IMR-90 (cell line): Measurements from ENCODE around the gene COL5A2. TPM values are rescaled to one million over a fixed set of nuclear protein-coding genes. Genes with fewer than 3 reads are reported as not detected.

Experiments
- ATAC-seq: fragments of 200-7000 bp; cut with Tn5 transposase; 2 replicates; pipeline ENCODE4 v1.9.1; 2020; ENCODE audit warnings: low read depth, mild to moderate bottlenecking, moderate library complexity
- BruUV-seq: library from RNA; stranded (reverse); fragments of 400-500 nt; replicated peaks from 2 replicates; lab custom pipeline; 2021; lab: Mats Ljungman, UMichigan
- CTCF ChIA-PET: fragments of 300-600 bp; formaldehyde crosslinking; extraction: SDS; loops from one replicate; lab custom pipeline; 2021; ENCODE audit warnings: antibody characterized with exemption; lab: Yijun Ruan, JAX
- POLR2A ChIA-PET: fragments of 300-600 bp; sonication (Branson Sonifier 250); formaldehyde crosslinking; loops from one replicate; lab custom pipeline; 2022; ENCODE audit warnings: antibody characterized with exemption; ENCODE audit not compliant: unreplicated experiment; lab: Charles Lee
- DNase-seq: peaks from one replicate; pipeline ENCODE4 v3.0.0; 2013
- H2AFZ ChIP-seq: replicated peaks from 2 replicates; pipeline ENCODE3; 2013; ENCODE audit warnings: low read length, mild to moderate bottlenecking; ENCODE audit not compliant: poor library complexity
- H2AK5ac ChIP-seq: 2 replicates; pipeline ENCODE4 v1.6.1; 2013; ENCODE audit warnings: low read depth, low read length, inconsistent platforms
- H2AK9ac ChIP-seq: replicated peaks from 2 replicates; pipeline ENCODE3; 2013; ENCODE audit warnings: mild to moderate bottlenecking, low read depth, low read length, moderate library complexity; ENCODE audit not compliant: poor library complexity
- H2BK120ac ChIP-seq: 2 replicates; pipeline ENCODE4 v1.6.1; 2013; ENCODE audit warnings: low read depth, low read length, inconsistent platforms
- H2BK15ac ChIP-seq: 3 replicates; pipeline ENCODE4 v1.6.1; 2013; ENCODE audit warnings: low read depth, low read length, inconsistent platforms
- H2BK20ac ChIP-seq: 2 replicates; pipeline ENCODE4 v1.6.1; 2013; ENCODE audit warnings: low read depth, mild to moderate bottlenecking, inconsistent platforms, low read length, moderate library complexity
- H2BK5ac ChIP-seq: 2 replicates; pipeline ENCODE4 v1.6.1; 2013; ENCODE audit warnings: mild to moderate bottlenecking, low read depth, low read length, inconsistent platforms; ENCODE audit not compliant: poor library complexity, severe bottlenecking
- H3K14ac ChIP-seq: replicated peaks from 2 replicates; pipeline ENCODE4 v1.6.1; 2013; ENCODE audit warnings: low read depth, low read length, inconsistent platforms
- H3K18ac ChIP-seq: 2 replicates; pipeline ENCODE4 v1.6.1; 2013; ENCODE audit warnings: low read depth, low read length, control low read depth
- H3K23ac ChIP-seq: 2 replicates; pipeline ENCODE4 v1.6.1; 2013; ENCODE audit warnings: low read depth, low read length, inconsistent platforms
- H3K27ac ChIP-seq: 2 replicates; pipeline ENCODE4 v1.5.1; 2013; ENCODE audit warnings: mild to moderate bottlenecking, control low read depth, low read length; ENCODE audit not compliant: insufficient read depth
- H3K27me3 ChIP-seq: 2 replicates; pipeline ENCODE4 v1.6.1; 2013; ENCODE audit warnings: low read length; ENCODE audit not compliant: control insufficient read depth, insufficient read depth
- H3K36me3 ChIP-seq: 2 replicates; pipeline ENCODE4 v1.6.1; 2013; ENCODE audit warnings: low read length, mixed read lengths; ENCODE audit not compliant: control insufficient read depth, insufficient read depth
- H3K4ac ChIP-seq: 2 replicates; pipeline ENCODE4 v1.6.1; 2013; ENCODE audit warnings: low read depth, low read length, inconsistent platforms
- H3K4me1 ChIP-seq: 2 replicates; pipeline ENCODE4 v1.6.1; 2013; ENCODE audit warnings: low read length, mixed read lengths; ENCODE audit not compliant: control insufficient read depth, insufficient read depth
- H3K4me2 ChIP-seq: 2 replicates; pipeline ENCODE4 v1.6.1; 2013; ENCODE audit warnings: low read depth, mild to moderate bottlenecking, control low read depth, low read length, moderate library complexity
- H3K4me3 ChIP-seq: 2 replicates; pipeline ENCODE4 v1.5.1; 2013; ENCODE audit warnings: low read depth, mild to moderate bottlenecking, control low read depth, low read length, moderate library complexity; ENCODE audit not compliant: insufficient read depth
- H3K56ac ChIP-seq: 2 replicates; pipeline ENCODE4 v1.6.1; 2013; ENCODE audit warnings: low read length, inconsistent platforms; ENCODE audit not compliant: insufficient read depth; ENCODE audit errors: extremely low read depth
- H3K79me1 ChIP-seq, 2 experiments: 2 replicates each; pipeline ENCODE4 v1.6.1; 2013; ENCODE audit warnings: low read length in 2 of 2, inconsistent platforms in 1 of 2, low read depth in 1 of 2
- H3K9ac ChIP-seq: 2 replicates; pipeline ENCODE4 v1.6.1; 2013; ENCODE audit warnings: low read depth, low read length, control low read depth
- H3K9me1 ChIP-seq: 2 replicates; pipeline ENCODE4 v1.6.1; 2013; ENCODE audit warnings: low read length, inconsistent platforms; ENCODE audit not compliant: insufficient read depth
- H3K9me3 ChIP-seq: 2 replicates; pipeline ENCODE4 v1.6.1; 2013; ENCODE audit warnings: low read length; ENCODE audit not compliant: control insufficient read depth, insufficient read depth
- H4K20me1 ChIP-seq: 2 replicates; pipeline ENCODE4 v1.6.1; 2013; ENCODE audit warnings: low read length, inconsistent platforms; ENCODE audit not compliant: insufficient read depth
- H4K5ac ChIP-seq: 2 replicates; pipeline ENCODE4 v1.6.1; 2013; ENCODE audit warnings: mild to moderate bottlenecking, low read depth, low read length, control low read depth
- H4K8ac ChIP-seq, 2 experiments: 2 replicates each; pipeline ENCODE4 v1.6.1; 2013; ENCODE audit warnings: low read depth in 2 of 2, low read length in 2 of 2, control low read depth in 1 of 2, inconsistent platforms in 1 of 2
- H4K91ac ChIP-seq: 2 replicates; pipeline ENCODE4 v1.6.1; 2013; ENCODE audit warnings: low read depth, low read length, inconsistent platforms; ENCODE audit not compliant: insufficient read depth
- BHLHE40 ChIP-seq: fragments of 150-350 bp; IDR thresholded peaks from 2 replicates; pipeline ENCODE4 v1.6.1; 2016; ENCODE audit warnings: mild to moderate bottlenecking, low read depth, low read length
- CEBPB ChIP-seq: IDR thresholded peaks from 2 replicates; pipeline ENCODE4 v1.6.1; 2012; ENCODE audit warnings: low read depth, low read length, improper control_type of control experiment
- CHD1 ChIP-seq: IDR thresholded peaks from 2 replicates; pipeline ENCODE4 v1.6.1; 2012; ENCODE audit warnings: low read depth, low read length, improper control_type of control experiment
- FOS ChIP-seq: fragments of 150-350 bp; IDR thresholded peaks from 2 replicates; pipeline ENCODE4 v1.6.1; 2016; ENCODE audit warnings: low read depth, low read length
- MAFK ChIP-seq: IDR thresholded peaks from 2 replicates; pipeline ENCODE4 v1.6.1; 2012; ENCODE audit warnings: low read depth, low read length, improper control_type of control experiment
- MAZ ChIP-seq: IDR thresholded peaks from 2 replicates; pipeline ENCODE4 v1.6.1; 2012; ENCODE audit warnings: low read depth, mild to moderate bottlenecking, low read length, improper control_type of control experiment, moderate library complexity, borderline replicate concordance
- MXI1 ChIP-seq: IDR thresholded peaks from 2 replicates; pipeline ENCODE4 v1.6.1; 2012; ENCODE audit warnings: low read depth, mild to moderate bottlenecking, low read length, moderate library complexity, borderline replicate concordance
- NFE2L2 ChIP-seq: fragments of 150-350 bp; IDR thresholded peaks from 2 replicates; pipeline ENCODE4 v1.6.1; 2016; ENCODE audit warnings: low read depth, mild to moderate bottlenecking, low read length
- POLR2A ChIP-seq: IDR thresholded peaks from 2 replicates; pipeline ENCODE4 v1.6.1; 2012; ENCODE audit warnings: mild to moderate bottlenecking, low read depth, low read length
- RAD21 ChIP-seq: IDR thresholded peaks from 2 replicates; pipeline ENCODE4 v1.6.1; 2012; ENCODE audit warnings: low read length, improper control_type of control experiment
- RCOR1 ChIP-seq: IDR thresholded peaks from 2 replicates; pipeline ENCODE4 v1.6.1; 2012; ENCODE audit warnings: mild to moderate bottlenecking, low read length, improper control_type of control experiment; ENCODE audit not compliant: insufficient replicate concordance
- RFX5 ChIP-seq: IDR thresholded peaks from 2 replicates; pipeline ENCODE4 v1.8.0; 2012; ENCODE audit warnings: low read depth, mild to moderate bottlenecking, low read length, moderate library complexity
- SMC3 ChIP-seq: fragments of 150-350 bp; IDR thresholded peaks from 2 replicates; pipeline ENCODE4 v1.6.1; 2016; ENCODE audit warnings: low read depth, mild to moderate bottlenecking, antibody characterized with exemption, low read length, moderate library complexity
- WGBS, 2 experiments: methylation state at CpG; one replicate each; pipeline versions ENCODE4 v1.1.5 to v1.1.7; 2013; ENCODE audit warnings: missing lambda C conversion rate in 2 of 2; ENCODE audit not compliant: insufficient read length in 1 of 2; ENCODE audit errors: extremely low coverage in 2 of 2; 5-methylcytosine and 5-hydroxymethylcytosine counted together
- dilution Hi-C: fragments of 300-500 bp; cut with HindIII; formaldehyde crosslinking; loops from one replicate; pipeline ENCODE4 v1.14.3; 2018; ENCODE audit warnings: low sequenced_read_pairs; ENCODE audit not compliant: unreplicated experiment
- in situ Hi-C: fragments of 300-500 bp; cut with MboI; formaldehyde crosslinking; loops from 3 replicates; pipeline ENCODE4 v1.14.3; 2019; ENCODE audit warnings: low sequenced_read_pairs, inconsistent platforms, mixed read lengths
- intact Hi-C: fragments of 100-400 bp; cut with micrococcal nuclease; formaldehyde crosslinking; loops from 2 replicates; pipeline ENCODE4 v1.10.0; 2022
- polyA plus RNA-seq, 3 experiments: library from polyadenylated mRNA; depleted of rRNA; stranded (reverse); fragments of >200 nt; gene quantifications; 2 replicates each; pipeline ENCODE4 v1.2.3, GENCODE V29; 2012; ENCODE audit warnings: low replicate concordance in 1 of 3
- total RNA-seq: library from RNA; depleted of rRNA; stranded (reverse); fragments of >200 nt; gene quantifications from 2 replicates; pipeline ENCODE4 v1.2.3, GENCODE V29; 2012
- TF ChIP-seq, protein P1 (sequence below): fragments of 150-350 bp; IDR thresholded peaks from 2 replicates; pipeline ENCODE4 v1.6.1; 2017; ENCODE audit warnings: mild to moderate bottlenecking, antibody characterized with exemption, low read length, low read depth
- TF ChIP-seq, protein P2 (sequence below): conservative IDR thresholded peaks from 2 replicates; pipeline ENCODE4 v1.5.1; 2012; ENCODE audit warnings: mild to moderate bottlenecking, low read depth, low read length, improper control_type of control experiment
- TF ChIP-seq, protein P3 (sequence below): fragments of 150-350 bp; IDR thresholded peaks from 2 replicates; pipeline ENCODE4 v1.6.1; 2016; ENCODE audit warnings: low read depth, mild to moderate bottlenecking, low read length, moderate library complexity, borderline replicate concordance

The COL5A2 gene
- total and polyA plus RNA-seq, 2 of the 4 experiments (the other 2 are of a cell fraction), result 181 to 257 TPM

DNA sequence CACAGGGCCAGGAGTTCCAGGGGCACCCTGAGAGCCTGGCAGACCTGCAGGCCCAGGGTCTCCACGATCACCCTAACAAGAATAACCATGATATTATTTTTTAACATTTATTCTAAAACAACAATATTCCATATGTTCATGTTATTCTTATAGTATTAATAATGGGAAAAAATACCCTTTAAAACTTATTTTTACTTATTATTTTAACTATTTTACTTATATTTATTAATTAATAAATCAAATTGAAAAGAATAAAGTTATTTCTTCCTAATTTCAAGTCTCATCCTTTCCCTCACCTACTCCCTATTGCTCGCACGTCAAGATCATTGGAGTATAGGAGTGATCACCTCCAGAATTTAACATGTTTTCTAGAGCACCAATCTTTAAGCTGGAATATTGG, 133.7 kb downstream of the COL5A2 start:
- CTCF ChIA-PET, result interaction anchor here (0.6 kb wide), 1 partner anchor 199 kb away, joined by 3 read pairs; no protein-coding TSS in a partner anchor
- no peak overlapping the region for H3K14ac ChIP-seq
- in situ Hi-C loops (no loop called here), dilution Hi-C loops (no loop called here), intact Hi-C loops (no loop called here)
- no peaks in the 10 kb centered on the region for H3K27me3 ChIP-seq
- H3K9me1 ChIP-seq, result peaks cover 3% of the 10 kb centered on the region; the same call in 1 of the 2 replicates
- no peaks in the 10 kb centered on the region for H3K9me3 ChIP-seq
- H2AFZ ChIP-seq, result no peak overlapping the region
- H3K4ac ChIP-seq, result peak overlapping the region; percentile 44; the same call in 1 of the 2 replicates
- DNase-seq (no peak), ATAC-seq (no peak)
- no peak overlapping the region for H3K9ac ChIP-seq
- H2BK20ac ChIP-seq, result peak overlapping the region; percentile 42; the same call in 1 of the 2 replicates
- H3K79me1 ChIP-seq, result peaks cover 15 to 32% of the 10 kb centered on the region in 2 experiments
- TF ChIP-seq, protein P1, sequence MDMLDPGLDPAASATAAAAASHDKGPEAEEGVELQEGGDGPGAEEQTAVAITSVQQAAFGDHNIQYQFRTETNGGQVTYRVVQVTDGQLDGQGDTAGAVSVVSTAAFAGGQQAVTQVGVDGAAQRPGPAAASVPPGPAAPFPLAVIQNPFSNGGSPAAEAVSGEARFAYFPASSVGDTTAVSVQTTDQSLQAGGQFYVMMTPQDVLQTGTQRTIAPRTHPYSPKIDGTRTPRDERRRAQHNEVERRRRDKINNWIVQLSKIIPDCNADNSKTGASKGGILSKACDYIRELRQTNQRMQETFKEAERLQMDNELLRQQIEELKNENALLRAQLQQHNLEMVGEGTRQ, result no peak
- no peak for TF ChIP-seq RFX5
- no peak for TF ChIP-seq BHLHE40
- TF ChIP-seq POLR2A, result no peak
- TF ChIP-seq SMC3, result no peak
- no peak for TF ChIP-seq CHD1
- TF ChIP-seq NFE2L2, result no peak
- TF ChIP-seq FOS, result no peak
- TF ChIP-seq CEBPB, result no peak
- no peak for TF ChIP-seq MXI1
- TF ChIP-seq, protein P2, sequence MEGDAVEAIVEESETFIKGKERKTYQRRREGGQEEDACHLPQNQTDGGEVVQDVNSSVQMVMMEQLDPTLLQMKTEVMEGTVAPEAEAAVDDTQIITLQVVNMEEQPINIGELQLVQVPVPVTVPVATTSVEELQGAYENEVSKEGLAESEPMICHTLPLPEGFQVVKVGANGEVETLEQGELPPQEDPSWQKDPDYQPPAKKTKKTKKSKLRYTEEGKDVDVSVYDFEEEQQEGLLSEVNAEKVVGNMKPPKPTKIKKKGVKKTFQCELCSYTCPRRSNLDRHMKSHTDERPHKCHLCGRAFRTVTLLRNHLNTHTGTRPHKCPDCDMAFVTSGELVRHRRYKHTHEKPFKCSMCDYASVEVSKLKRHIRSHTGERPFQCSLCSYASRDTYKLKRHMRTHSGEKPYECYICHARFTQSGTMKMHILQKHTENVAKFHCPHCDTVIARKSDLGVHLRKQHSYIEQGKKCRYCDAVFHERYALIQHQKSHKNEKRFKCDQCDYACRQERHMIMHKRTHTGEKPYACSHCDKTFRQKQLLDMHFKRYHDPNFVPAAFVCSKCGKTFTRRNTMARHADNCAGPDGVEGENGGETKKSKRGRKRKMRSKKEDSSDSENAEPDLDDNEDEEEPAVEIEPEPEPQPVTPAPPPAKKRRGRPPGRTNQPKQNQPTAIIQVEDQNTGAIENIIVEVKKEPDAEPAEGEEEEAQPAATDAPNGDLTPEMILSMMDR, result no peak
- no peak for TF ChIP-seq RAD21
- TF ChIP-seq MAFK, result no peak
- TF ChIP-seq RCOR1, result no peak
- TF ChIP-seq MAZ, result no peak
- TF ChIP-seq, protein P3, sequence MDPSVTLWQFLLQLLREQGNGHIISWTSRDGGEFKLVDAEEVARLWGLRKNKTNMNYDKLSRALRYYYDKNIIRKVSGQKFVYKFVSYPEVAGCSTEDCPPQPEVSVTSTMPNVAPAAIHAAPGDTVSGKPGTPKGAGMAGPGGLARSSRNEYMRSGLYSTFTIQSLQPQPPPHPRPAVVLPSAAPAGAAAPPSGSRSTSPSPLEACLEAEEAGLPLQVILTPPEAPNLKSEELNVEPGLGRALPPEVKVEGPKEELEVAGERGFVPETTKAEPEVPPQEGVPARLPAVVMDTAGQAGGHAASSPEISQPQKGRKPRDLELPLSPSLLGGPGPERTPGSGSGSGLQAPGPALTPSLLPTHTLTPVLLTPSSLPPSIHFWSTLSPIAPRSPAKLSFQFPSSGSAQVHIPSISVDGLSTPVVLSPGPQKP, result no peak
- POLR2A ChIA-PET, result no interaction called here
- WGBS, 2 experiments, result no CpG with 5 or more reads among the region's 3 CpGs
- peak overlapping the region; percentile 72 for H2BK5ac ChIP-seq
- peak overlapping the region; percentile 35; the same call in 1 of the 2 replicates for H3K27ac ChIP-seq
- no peak overlapping the region for H3K56ac ChIP-seq
- no peak overlapping the region; the same call in 2 of the 3 replicates for H2BK15ac ChIP-seq
- no peak overlapping the region; the same call in 1 of the 2 replicates for H2AK5ac ChIP-seq
- no peak overlapping the region for H2BK120ac ChIP-seq
- BruUV-seq, result no TSS peak
- peaks cover 49% of the 10 kb centered on the region for H3K36me3 ChIP-seq
- H3K4me2 ChIP-seq, result no peak overlapping the region
- no peak overlapping the region for H2AK9ac ChIP-seq
- H3K4me3 ChIP-seq, result no peak overlapping the region
- no peak overlapping the region for H4K91ac ChIP-seq
- H3K18ac ChIP-seq, result no peak overlapping the region; the same call in 1 of the 2 replicates
- H4K8ac ChIP-seq, result peak overlapping the region in 1 of 2 experiments; percentile 65; a peak in 1 of 4 replicates
- H3K23ac ChIP-seq, result no peak overlapping the region; the same call in 1 of the 2 replicates
- no peaks in the 10 kb centered on the region for H4K20me1 ChIP-seq
- H4K5ac ChIP-seq, result no peak overlapping the region
- H3K4me1 ChIP-seq, result peaks cover 5% of the 10 kb centered on the region
